Heart left ventricle (tissue), 16 donors: ENCODE data around the gene TJP3. TPM values are rescaled to one million over a fixed set of nuclear protein-coding genes. Genes with fewer than 3 reads are reported as not detected.

Source experiments
- ATAC-seq, 4 donors: fragments of 200-7000 bp; cut with Tn5 transposase; one replicate each; pipeline ENCODE4 v1.9.1; 2020 to 2022; ENCODE audit warnings: moderate library complexity in 4 of 4, mild to moderate bottlenecking in 3 of 4, moderate number of reproducible peaks in 1 of 4
- DNase-seq, 5 donors: peaks; one replicate each; pipeline ENCODE4 v3.0.0-alpha.2; 2020
- H3K27ac ChIP-seq, 12 donors: fragments of 200-600 bp; sonication (generic) in 4 of 12; one replicate each; pipeline versions ENCODE4 v1.5.0 to v1.8.0; 2016 to 2022; ENCODE audit warnings: mild to moderate bottlenecking in 2 of 12
- H3K27me3 ChIP-seq, 9 donors: fragments of 200-600 bp; sonication (generic) in 2 of 9; one replicate each; pipeline versions ENCODE4 v1.5.1 to v1.8.0; 2016 to 2022; ENCODE audit warnings: mild to moderate bottlenecking in 3 of 9
- H3K36me3 ChIP-seq, 9 donors: fragments of 200-600 bp; sonication (generic) in 2 of 9; one replicate each; pipeline versions ENCODE4 v1.5.0 to v1.8.0; 2018 to 2022; ENCODE audit warnings: mild to moderate bottlenecking in 2 of 9
- H3K4me1 ChIP-seq, 12 donors: fragments of 200-600 bp; sonication (generic) in 4 of 12; one replicate each; pipeline versions ENCODE4 v1.5.0 to v1.8.0; 2016 to 2022; ENCODE audit warnings: mild to moderate bottlenecking in 3 of 12
- H3K4me3 ChIP-seq, 12 donors: fragments of 200-600 bp; sonication (generic) in 4 of 12; one replicate each; pipeline versions ENCODE4 v1.5.0 to v1.8.0; 2017 to 2022; ENCODE audit warnings: mild to moderate bottlenecking in 9 of 12, moderate library complexity in 4 of 12
- H3K9me3 ChIP-seq, 12 donors: fragments of 200-600 bp; sonication (generic) in 4 of 12; one replicate each; pipeline versions ENCODE4 v1.5.0 to v1.8.0; 2016 to 2022; ENCODE audit warnings: mild to moderate bottlenecking in 1 of 12
- CTCF ChIP-seq, 12 donors: fragments of 200-600 bp; sonication (generic) in 4 of 12; IDR thresholded peaks; one replicate each; pipeline versions ENCODE4 v1.5.0 to v1.8.0; 2018 to 2022; ENCODE audit warnings: antibody characterized with exemption in 12 of 12, mild to moderate bottlenecking in 5 of 12
- POLR2A ChIP-seq, 2 donors: fragments of 450-650 bp; IDR thresholded peaks; one replicate each; pipeline ENCODE4 v1.6.1; 2017; ENCODE audit warnings: antibody characterized with exemption in 2 of 2, mild to moderate bottlenecking in 2 of 2, moderate library complexity in 2 of 2
- WGBS, 4 donors: extraction: QIAGEN DNeasy Blood & Tissue Kit in 2 of 4; methylation state at CpG; one replicate each; pipeline versions ENCODE4 v1.1.5 to v1.1.7; 2013 to 2018; 5-methylcytosine and 5-hydroxymethylcytosine counted together
- intact Hi-C, 10 donors: fragments of 100-400 bp; cut with DNase I; formaldehyde crosslinking; loops; one replicate each; pipeline versions ENCODE4 v1.11.1 to v1.14.2; 2022
- polyA plus RNA-seq, 2 donors: library from polyadenylated mRNA; stranded (reverse); fragments of 200-250 nt; gene quantifications; one replicate each; pipeline ENCODE4 v1.2.3, GENCODE V29; 2013
- total RNA-seq, 9 donors: library from RNA; depleted of rRNA in 2 of 9; stranded (reverse); fragments of >200 nt in 2 of 9; fragmentation: NEBNext Ultra II Directional in 3 of 9; extraction: Animal tissue kit (Norgen Biotek cat#: 25700) in 3 of 9; gene quantifications; one replicate each; pipeline versions ENCODE4 v1.1.0 to v1.2.4, GENCODE V29; 2016 to 2023
- donor health status: ischemic (EF 13 %, LVEDD 7.1; RV severe dilation, severe dysfunction).
- donor health status: healthy with polysubstance abuse.
- donor health status: DM: no; HTN: yes; CAD: no.
- donor health status: DM: no; HTN: no; CAD: no.
- donor health status: ischemic (EF 25% LVEDD 6.9; RV normal size, moderate dysfunction).
- donor health status: ischemic (EF 25% LVEDD 5.7; RV mildly dilated, moderate dysfunction).
- donor health status: healthy.
- donor health status: DM: yes; HTN: yes; CAD: no.
- donor health status: ischemic (EF 35%, LVEDD 5.7; RV mildly dilated, moderate dysfunction).
- donor health status: nonischemic (EF 11% LVEDD 7.7; RV severe dilation, severe dysfunction).
- donor health status: DM: yes; HTN: yes; CAD: no.
- donor health status: PGD.
- donor health status: ischemic (EF 29% LVEDD 5.4; RV normal size, mild dysfunction).
- donor health status: nonischemic (EF 23%, LVEDD 6.1; RV moderate dilation, normal function).

TJP3 gene
- total and polyA plus RNA-seq, 11 donors: 0.06 to 0.48 (median 0.41) TPM; not detected in 8

DNA sequence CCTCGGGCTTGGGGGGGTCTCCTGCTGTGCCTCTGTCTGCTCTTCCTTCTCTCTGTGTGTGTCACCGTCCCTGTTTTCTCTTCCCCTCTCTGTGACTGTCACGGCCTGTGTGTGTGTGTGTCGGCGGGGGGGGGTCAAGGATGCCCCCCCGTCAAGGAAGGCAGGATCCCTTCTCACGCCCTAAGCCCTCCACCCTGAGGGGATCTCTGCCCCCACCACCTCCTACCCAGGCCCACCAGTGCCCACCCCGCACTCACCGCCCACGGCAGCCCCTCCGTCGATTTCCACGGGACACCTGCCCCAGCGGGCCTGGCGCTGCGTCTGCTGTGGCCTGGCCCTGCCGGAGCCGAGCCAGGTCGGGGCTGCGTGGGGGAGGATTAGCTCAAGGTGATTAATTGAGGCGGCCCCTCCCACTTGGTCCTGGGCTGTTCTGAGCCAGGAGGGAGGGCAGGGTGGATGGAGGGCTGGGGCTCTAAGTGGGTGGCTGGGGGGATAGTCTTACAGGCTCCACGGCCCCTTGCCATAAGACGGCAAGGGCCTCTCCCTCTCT is 63.8 kb downstream of the TJP3 start, which contains the start of gene RAX2:
RAX2 (minus strand) TSS at position 323 of the 550 bp plus-strand sequence. CDS start 486 bp downstream, outside the sequence.
- Histone ChIP-seq H3K36me3 (peaks cover 0 to 21% (median 9%) of the 10 kb centered on the region in 9 donors), H3K9me3 (no peaks in the 10 kb centered on the region), H3K4me3 (no peak within 1 kb of the TSS), H3K27me3 (no peaks in the 10 kb centered on the region), H3K4me1 (no peaks in the 10 kb centered on the region), H3K27ac (no peak within 1 kb of the TSS)
- 33 to 54% (median 44%) methylated on average over 18 to 23 of the region's 23 CpGs for WGBS, 4 donors
- ATAC-seq (no peak), DNase-seq (no peak)
- intact Hi-C loops: loop anchor here in 1 of 10 donors (10.0 kb wide), 1 partner anchor 153 kb away; no protein-coding TSS in a partner anchor
- TF ChIP-seq CTCF (IDR thresholded peaks at IDR 0.05) (no peak), POLR2A (IDR thresholded peaks at IDR 0.05) (no peak)

DNA sequence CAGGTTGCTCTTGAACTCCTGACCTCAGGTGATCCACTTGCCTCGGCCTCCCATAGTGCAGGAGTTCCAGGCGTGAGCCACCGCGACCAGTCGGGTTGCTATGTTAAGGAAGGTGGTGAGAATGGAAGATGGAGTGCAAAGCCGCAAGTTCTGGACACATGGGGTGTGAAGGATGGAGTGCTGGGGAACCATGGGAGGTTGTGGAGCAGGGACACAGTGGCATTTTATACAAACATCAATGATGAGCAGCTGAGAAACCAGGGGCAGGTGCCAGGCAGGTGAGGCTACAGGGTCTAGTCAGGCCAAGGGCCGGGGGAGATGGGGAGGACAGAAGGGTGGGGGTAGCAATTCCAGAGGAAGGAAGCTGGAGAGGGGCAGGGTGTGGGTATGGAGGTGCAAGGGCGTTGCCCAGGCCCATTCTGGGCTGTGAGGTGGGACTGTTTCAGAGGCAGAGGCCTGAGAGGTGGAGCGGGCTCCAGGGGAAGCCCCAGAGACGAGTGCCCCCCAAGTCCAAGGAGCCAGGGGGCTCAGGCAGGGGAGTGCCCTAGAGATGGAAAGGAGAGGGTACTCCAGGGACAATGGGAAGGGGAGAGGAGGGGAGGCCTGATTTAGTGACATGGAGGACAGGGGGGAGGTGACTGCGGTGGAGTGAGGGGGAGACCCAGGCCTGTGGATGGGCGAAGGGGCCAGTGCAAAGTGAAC is 65.8 kb downstream of the TJP3 start:
- WGBS, 4 donors: 79 to 90% (median 86%) methylated on average over 12 of the region's 12 CpGs
- Histone ChIP-seq H3K9me3 (no peaks in the 10 kb centered on the region), H3K4me3 (no peak overlapping the region), H3K36me3 (peaks cover 0 to 2% (median 0%) of the 10 kb centered on the region in 9 donors), H3K4me1 (no peaks in the 10 kb centered on the region), H3K27ac (no peak overlapping the region), H3K27me3 (no peaks in the 10 kb centered on the region)
- no peak for ATAC-seq
- no peak for DNase-seq
- TF ChIP-seq POLR2A (IDR thresholded peaks at IDR 0.05) (no peak), CTCF (IDR thresholded peaks at IDR 0.05) (no peak)
- intact Hi-C loops: loop anchor here in 1 of 10 donors (10.0 kb wide), 1 partner anchor 151 kb away; no protein-coding TSS in a partner anchor

- DNase-seq: no peak
- no peaks in the 10 kb centered on the region for H3K4me1 ChIP-seq
- intact Hi-C loops: loop anchor here in 1 of 10 donors (10.0 kb wide), 1 partner anchor 150 kb away; no protein-coding TSS in a partner anchor
- no peaks in the 10 kb centered on the region for H3K9me3 ChIP-seq
- H3K27ac ChIP-seq: no peak overlapping the region
- H3K4me3 ChIP-seq: no peak overlapping the region
- 68 to 72% (median 70%) methylated on average over 15 to 25 of the region's 25 CpGs for WGBS, 4 donors
- H3K36me3 ChIP-seq: no peaks in the 10 kb centered on the region
- TF ChIP-seq POLR2A (IDR thresholded peaks at IDR 0.05) (no peak), CTCF (IDR thresholded peaks at IDR 0.05) (no peak)
- no peaks in the 10 kb centered on the region for H3K27me3 ChIP-seq
- no peak for ATAC-seq
Measured at GRCh38 chr19:3774621-3775373, 66.6 kb downstream of the TJP3 start.

DNA sequence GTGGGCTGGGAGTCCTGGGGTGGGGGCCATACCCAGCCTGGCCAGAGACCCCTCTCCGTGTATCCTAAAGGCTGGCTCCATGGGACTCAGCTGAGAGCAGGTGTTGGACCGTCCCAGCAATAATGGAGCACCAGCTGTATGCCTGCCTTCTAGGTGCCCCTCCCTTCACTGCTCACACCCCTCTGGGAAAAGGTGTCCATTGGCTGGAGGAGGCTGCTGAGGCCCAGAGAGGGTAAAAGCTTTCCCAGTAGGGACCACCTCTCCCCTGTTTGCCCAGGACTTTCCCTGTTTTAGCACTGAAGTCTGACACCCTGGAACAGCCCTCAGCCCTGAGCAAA is 67.2 kb downstream of the TJP3 start:
- DNase-seq: no peak
- Histone ChIP-seq H3K36me3 (no peaks in the 10 kb centered on the region), H3K4me3 (no peak overlapping the region), H3K9me3 (peaks cover 0 to under 1% (median 0%) of the 10 kb centered on the region in 12 donors), H3K27ac (no peak overlapping the region), H3K27me3 (no peaks in the 10 kb centered on the region), H3K4me1 (no peaks in the 10 kb centered on the region)
- TF ChIP-seq POLR2A (IDR thresholded peaks at IDR 0.05) (no peak), CTCF (IDR thresholded peaks at IDR 0.05) (no peak)
- 83% methylated on average over 2 of the region's 2 CpGs; no CpG with 5 or more reads in 2 of the 4 donors for WGBS, 4 donors
- no peak for ATAC-seq
- intact Hi-C loops: loop anchor here in 1 of 10 donors (10.0 kb wide), 1 partner anchor 149 kb away; no protein-coding TSS in a partner anchor
